HepG2 (cell line): Measurements from ENCODE around the gene SLC2A5. TPM values are rescaled to one million over a fixed set of nuclear protein-coding genes. Genes with fewer than 3 reads are reported as not detected.

Experiments
- AKNA ChIP-seq: sonication (generic); formaldehyde crosslinking; IDR thresholded peaks from 2 replicates; pipeline ENCODE4 v1.4.0; 2020; ENCODE audit warnings: missing genetic modification reagents, borderline replicate concordance
- DMAP1 ChIP-seq: IDR thresholded peaks from 2 replicates; pipeline ENCODE4 v1.6.1; 2016
- IRF2 ChIP-seq: IDR thresholded peaks from 2 replicates; pipeline ENCODE4 v1.6.1; 2018; ENCODE audit warnings: missing genetic modification reagents, missing compliant biosample characterization
- KLF6 ChIP-seq: IDR thresholded peaks from 2 replicates; pipeline ENCODE4 v1.8.0; 2016; ENCODE audit warnings: missing biosample characterization, missing genetic modification reagents
- MYPOP ChIP-seq: sonication (generic); formaldehyde crosslinking; IDR thresholded peaks from 2 replicates; pipeline ENCODE4 v1.8.1; 2023; ENCODE audit warnings: mild to moderate bottlenecking, moderate library complexity, missing genetic modification reagents
- POLR2A ChIP-seq, 2 experiments: IDR thresholded peaks; 2 replicates each; pipeline ENCODE4 v1.6.1; 2011; ENCODE audit warnings: low read depth in 2 of 2, low read length in 2 of 2, mild to moderate bottlenecking in 1 of 2, moderate library complexity in 1 of 2; ENCODE audit not compliant: insufficient read depth in 1 of 2
- REST ChIP-seq, 2 experiments: IDR thresholded peaks; 2 replicates each; pipeline ENCODE4 v1.6.1; 2011 to 2012; ENCODE audit warnings: low read length in 2 of 2, borderline replicate concordance in 1 of 2, low read depth in 1 of 2, mild to moderate bottlenecking in 1 of 2, moderate library complexity in 1 of 2
- RFX5 ChIP-seq: IDR thresholded peaks from 2 replicates; pipeline ENCODE4 v1.6.1; 2011; ENCODE audit warnings: low read depth, low read length, improper control_type of control experiment
- SIN3A ChIP-seq: IDR thresholded peaks from 2 replicates; pipeline ENCODE4 v1.6.1; 2011; ENCODE audit warnings: low read depth, mild to moderate bottlenecking, control low read depth, low read length, borderline replicate concordance
- SRSF1 ChIP-seq: fragments of 200-400 bp; formaldehyde crosslinking; optimal IDR thresholded peaks from 2 replicates; pipeline ENCODE3; 2017; ENCODE audit warnings: mild to moderate bottlenecking, low read depth, low read length, moderate library complexity
- USF2 ChIP-seq, 2 experiments: sonication (generic) in 1 of 2; formaldehyde crosslinking in 1 of 2; IDR thresholded peaks; 2 replicates each; pipeline versions ENCODE4 v1.5.1 to v1.6.1; 2011 to 2020; ENCODE audit warnings: borderline replicate concordance in 1 of 2, low read depth in 1 of 2, low read length in 1 of 2, mild to moderate bottlenecking in 1 of 2, missing genetic modification reagents in 1 of 2, moderate library complexity in 1 of 2
- ZFP37 ChIP-seq: sonication (generic); formaldehyde crosslinking; IDR thresholded peaks from 2 replicates; pipeline ENCODE4 v1.4.0; 2020; ENCODE audit warnings: missing genetic modification reagents, borderline replicate concordance
- ZNF276 ChIP-seq: sonication (generic); formaldehyde crosslinking; IDR thresholded peaks from 2 replicates; pipeline ENCODE4 v1.4.0; 2020; ENCODE audit warnings: mild to moderate bottlenecking, low read depth, missing genetic modification reagents
- ZNF570 ChIP-seq: sonication (generic); formaldehyde crosslinking; IDR thresholded peaks from 2 replicates; pipeline ENCODE4 v1.4.0; 2020; ENCODE audit warnings: mild to moderate bottlenecking, missing genetic modification reagents, borderline replicate concordance
- ZNF878 ChIP-seq: sonication (generic); formaldehyde crosslinking; IDR thresholded peaks from 2 replicates; pipeline ENCODE4 v1.8.1; 2023; ENCODE audit warnings: mild to moderate bottlenecking, missing genetic modification reagents, moderate library complexity
- polyA plus RNA-seq, 8 experiments: library from polyadenylated mRNA; depleted of rRNA in 3 of 8; stranded (reverse) in 7 of 8; unstranded in 1 of 8; fragments of >200 nt; fragmentation: Illumina TruSeq in 4 of 8; extraction: Trizol in 4 of 8; gene quantifications; 2 replicates each; pipeline versions ENCODE4 v1.2.1 to v1.2.3, GENCODE V29; 2011 to 2016; ENCODE audit warnings: low read depth in 4 of 8, missing spikeins in 1 of 8, mixed read lengths in 1 of 8; ENCODE audit not compliant: insufficient read depth in 1 of 8
- total RNA-seq, 5 experiments: library from RNA; depleted of rRNA; stranded (reverse); fragments of >200 nt; fragmentation: Illumina TruSeq; extraction: Trizol; gene quantifications; 2 replicates each; pipeline ENCODE4 v1.2.3, GENCODE V29; 2016; ENCODE audit warnings: low read depth in 1 of 5

The SLC2A5 gene
- total and polyA plus RNA-seq, 2 of the 13 experiments (the other 11 are each of a cell fraction or from before 2014, with no cell fraction given): 0.04 to 0.54 TPM

DNA sequence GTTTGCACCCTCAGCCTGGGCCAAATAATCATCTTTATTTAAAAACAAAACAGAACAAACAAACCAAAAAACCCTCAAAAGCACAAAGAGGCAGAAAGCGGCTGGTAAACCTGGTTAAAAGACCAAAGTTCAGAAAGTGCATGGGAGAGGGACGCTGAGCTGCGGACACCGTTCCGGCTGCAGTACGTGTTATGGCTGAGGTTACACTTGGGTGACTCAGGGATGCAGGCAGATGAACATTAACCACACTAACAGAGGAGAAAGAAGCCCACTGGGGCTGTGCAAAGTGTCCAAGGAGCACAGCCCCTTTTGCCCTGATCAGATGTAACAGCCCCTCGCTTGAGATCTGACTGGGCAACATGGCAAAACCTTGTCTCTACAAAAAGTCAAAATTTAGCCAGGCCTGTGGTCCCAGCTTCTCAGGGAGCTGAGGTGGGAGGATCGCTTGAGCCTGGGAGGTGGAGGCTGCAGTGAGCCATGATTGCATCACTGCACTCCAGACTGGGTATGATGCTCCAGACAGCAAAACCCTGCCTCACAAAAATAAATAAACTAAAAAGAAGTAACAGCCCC is 31.1 kb upstream of the SLC2A5 start (continued):
- TF ChIP-seq AKNA (CRISPR knock-in tag): no peak
- TF ChIP-seq IRF2: peak; percentile 50; the same call in 1 of the 2 replicates
- TF ChIP-seq ZNF570: no peak
- no peak for TF ChIP-seq ZNF878 (CRISPR knock-in tag)
- TF ChIP-seq RFX5: no peak
- no peak for TF ChIP-seq ZFP37 (CRISPR knock-in tag)
- no peak for TF ChIP-seq KLF6 (CRISPR knock-in tag)
- TF ChIP-seq DMAP1: no peak
- TF ChIP-seq REST (IDR thresholded peaks at IDR 0.05; ENCODE audit: borderline replicate concordance in 1 of 2, low read depth in 1 of 2, low read length in 2 of 2): no peak
- no peak for TF ChIP-seq MYPOP (CRISPR knock-in tag)
- TF ChIP-seq SRSF1: no peak
- TF ChIP-seq POLR2A (IDR thresholded peaks at IDR 0.05; ENCODE audit: insufficient read depth in 1 of 2, low read depth in 2 of 2, low read length in 2 of 2): no peak
- TF ChIP-seq SIN3A: no peak
- no peak for TF ChIP-seq USF2 (IDR thresholded peaks at IDR 0.05; ENCODE audit: low read depth, low read length)
- 0 out of 2 replicates have a peak, but pooled peaks have one; percentile 22 for TF ChIP-seq USF2 (CRISPR knock-in tag; IDR thresholded peaks at IDR 0.05; ENCODE audit: borderline replicate concordance)
- no peak for TF ChIP-seq ZNF276
